OCI-LY1 (cell line): ENCODE measurements around the gene C8G.

ENCODE experiments used
- H2AFZ ChIP-seq: fragments of 200-600 bp; sonication (generic), shearing (Covaris generic); 2 replicates; pipeline ENCODE4 v1.6.0; 2014; ENCODE audit warnings: antibody characterized with exemption, mild to moderate bottlenecking, low read length
- H3F3A ChIP-seq: fragments of 200-600 bp; sonication (generic), shearing (Covaris generic); 2 replicates; pipeline ENCODE4 v1.6.0; 2014; ENCODE audit warnings: mild to moderate bottlenecking, antibody characterized with exemption, low read length, moderate library complexity; ENCODE audit not compliant: insufficient read depth
- H3K27ac ChIP-seq: fragments of 200-600 bp; sonication (generic); 2 replicates; pipeline ENCODE4 v1.5.1; 2014; ENCODE audit warnings: low read length, mixed run types, mild to moderate bottlenecking, low read depth; ENCODE audit not compliant: poor library complexity, severe bottlenecking
- H3K27me3 ChIP-seq: fragments of 200-600 bp; sonication (generic); 2 replicates; pipeline ENCODE4 v1.6.0; 2014; ENCODE audit warnings: antibody characterized with exemption, mild to moderate bottlenecking, low read length, moderate library complexity; ENCODE audit not compliant: insufficient read depth
- H3K36me3 ChIP-seq: fragments of 200-600 bp; sonication (generic); 2 replicates; pipeline ENCODE4 v1.6.1; 2014; ENCODE audit warnings: mild to moderate bottlenecking, antibody characterized with exemption, low read length, moderate library complexity, mixed read lengths; ENCODE audit not compliant: insufficient read depth
- H3K4me1 ChIP-seq: fragments of 200-600 bp; sonication (generic); 2 replicates; pipeline ENCODE4 v1.5.1; 2014; ENCODE audit warnings: mild to moderate bottlenecking, low read length, moderate library complexity; ENCODE audit not compliant: insufficient read depth, severe bottlenecking
- H3K4me2 ChIP-seq: fragments of 200-600 bp; sonication (generic), shearing (Covaris generic); 2 replicates; pipeline ENCODE4 v1.6.1; 2014; ENCODE audit warnings: low read length
- H3K4me3 ChIP-seq: fragments of 200-600 bp; sonication (generic); 2 replicates; pipeline ENCODE4 v1.5.1; 2014; ENCODE audit warnings: low read length, low read depth, mild to moderate bottlenecking, mixed read lengths; ENCODE audit not compliant: poor library complexity, severe bottlenecking
- H3K79me2 ChIP-seq: fragments of 200-600 bp; shearing (Covaris generic); 2 replicates; pipeline ENCODE4 v1.6.1; 2016; ENCODE audit warnings: mixed run types, low read length, mixed read lengths; ENCODE audit not compliant: insufficient read depth
- H3K9ac ChIP-seq: fragments of 200-600 bp; sonication (generic), shearing (Covaris generic); 2 replicates; pipeline ENCODE4 v1.6.1; 2014; ENCODE audit warnings: mild to moderate bottlenecking, low read length, mixed read lengths
- H3K9me2 ChIP-seq: fragments of 200-600 bp; sonication (generic), shearing (Covaris generic); 2 replicates; pipeline ENCODE4 v1.6.1; 2014; ENCODE audit warnings: low read depth, mild to moderate bottlenecking, low read length, mixed read lengths
- H3K9me3 ChIP-seq: fragments of 200-600 bp; shearing (Covaris generic); 2 replicates; pipeline ENCODE4 v1.6.1; 2014; ENCODE audit warnings: low read length, mixed read lengths
- H4K20me1 ChIP-seq: fragments of 200-600 bp; sonication (generic), shearing (Covaris generic); 2 replicates; pipeline ENCODE4 v1.6.0; 2016; ENCODE audit warnings: mild to moderate bottlenecking, low read length; ENCODE audit not compliant: insufficient read depth
- EZH2 ChIP-seq: fragments of 200-600 bp; sonication (generic), shearing (Covaris generic); IDR thresholded peaks from 2 replicates; pipeline ENCODE4 v1.8.0; 2017; ENCODE audit warnings: borderline replicate concordance, mixed run types, mild to moderate bottlenecking, antibody characterized with exemption, low read length, moderate library complexity, mixed read lengths
- TF ChIP-seq, protein P1 (sequence below): fragments of 200-600 bp; sonication (generic), shearing (Covaris generic); IDR thresholded peaks from 2 replicates; pipeline ENCODE4 v1.5.1; 2017; ENCODE audit warnings: mild to moderate bottlenecking, antibody characterized with exemption, low read length, moderate library complexity, mixed read lengths

C8G gene

GRCh38 chr9:136928591-136928990 is 16.5 kb upstream of the C8G start:
- Histone ChIP-seq H3K36me3 (peaks cover 81% of the 10 kb centered on the region), H3K4me1 (peaks cover 8% of the 10 kb centered on the region), H3K9ac (no peak overlapping the region), H3K79me2 (no peaks in the 10 kb centered on the region), H2AFZ (no peak overlapping the region), H3K27me3 (no peaks in the 10 kb centered on the region), H3K9me2 (no peaks in the 10 kb centered on the region), H3K27ac (no peak overlapping the region), H4K20me1 (no peaks in the 10 kb centered on the region), H3K4me2 (no peak overlapping the region), H3K4me3 (no peak overlapping the region), H3F3A (no peaks in the 10 kb centered on the region), H3K9me3 (peaks cover 3% of the 10 kb centered on the region; the same call in 1 of the 2 replicates)
- no peak for TF ChIP-seq EZH2
- TF ChIP-seq, protein P1, sequence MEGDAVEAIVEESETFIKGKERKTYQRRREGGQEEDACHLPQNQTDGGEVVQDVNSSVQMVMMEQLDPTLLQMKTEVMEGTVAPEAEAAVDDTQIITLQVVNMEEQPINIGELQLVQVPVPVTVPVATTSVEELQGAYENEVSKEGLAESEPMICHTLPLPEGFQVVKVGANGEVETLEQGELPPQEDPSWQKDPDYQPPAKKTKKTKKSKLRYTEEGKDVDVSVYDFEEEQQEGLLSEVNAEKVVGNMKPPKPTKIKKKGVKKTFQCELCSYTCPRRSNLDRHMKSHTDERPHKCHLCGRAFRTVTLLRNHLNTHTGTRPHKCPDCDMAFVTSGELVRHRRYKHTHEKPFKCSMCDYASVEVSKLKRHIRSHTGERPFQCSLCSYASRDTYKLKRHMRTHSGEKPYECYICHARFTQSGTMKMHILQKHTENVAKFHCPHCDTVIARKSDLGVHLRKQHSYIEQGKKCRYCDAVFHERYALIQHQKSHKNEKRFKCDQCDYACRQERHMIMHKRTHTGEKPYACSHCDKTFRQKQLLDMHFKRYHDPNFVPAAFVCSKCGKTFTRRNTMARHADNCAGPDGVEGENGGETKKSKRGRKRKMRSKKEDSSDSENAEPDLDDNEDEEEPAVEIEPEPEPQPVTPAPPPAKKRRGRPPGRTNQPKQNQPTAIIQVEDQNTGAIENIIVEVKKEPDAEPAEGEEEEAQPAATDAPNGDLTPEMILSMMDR, result no peak

- Histone ChIP-seq H3K9me3 (peaks cover 3% of the 10 kb centered on the region; the same call in 1 of the 2 replicates), H3K36me3 (peaks cover 81% of the 10 kb centered on the region), H3K79me2 (no peaks in the 10 kb centered on the region), H3F3A (no peaks in the 10 kb centered on the region), H3K9ac (no peak overlapping the region), H4K20me1 (no peaks in the 10 kb centered on the region), H3K9me2 (no peaks in the 10 kb centered on the region), H2AFZ (no peak overlapping the region), H3K4me2 (no peak overlapping the region), H3K27ac (no peak overlapping the region), H3K27me3 (no peaks in the 10 kb centered on the region), H3K4me1 (no peaks in the 10 kb centered on the region), H3K4me3 (no peak overlapping the region)
- TF ChIP-seq EZH2, result no peak
- TF ChIP-seq, protein P1, result no peak
These were observed 15.0 kb upstream of the C8G start for GRCh38 chr9:136930014-136930413.

GRCh38 chr9:136931611-136932130 is 13.4 kb upstream of the C8G start:
- Histone ChIP-seq H3K36me3 (peaks cover 65% of the 10 kb centered on the region), H3K4me2 (no peak overlapping the region), H4K20me1 (no peaks in the 10 kb centered on the region), H3K27ac (no peak overlapping the region), H3K79me2 (no peaks in the 10 kb centered on the region), H3K9me3 (peaks cover 3% of the 10 kb centered on the region; the same call in 1 of the 2 replicates), H3K4me3 (no peak overlapping the region), H3F3A (no peaks in the 10 kb centered on the region), H3K9me2 (no peaks in the 10 kb centered on the region), H3K9ac (no peak overlapping the region), H2AFZ (no peak overlapping the region), H3K4me1 (no peaks in the 10 kb centered on the region), H3K27me3 (no peaks in the 10 kb centered on the region)
- TF ChIP-seq, protein P1, result no peak
- TF ChIP-seq EZH2, result no peak
